CD8-positive, alpha-beta memory T cell (primary cell): ENCODE data around the gene FAM161A. TPM values are rescaled to one million over a fixed set of nuclear protein-coding genes. Genes with fewer than 3 reads are reported as not detected.

ENCODE experiments used
- polyA plus RNA-seq: library from polyadenylated mRNA; unstranded; fragments of 300-500 nt; fragmentation: Illumina TruSeq; gene quantifications from one replicate; pipeline ENCODE4 v1.2.3, GENCODE V29; 2021
- total RNA-seq, 2 experiments: library from RNA; stranded (reverse); gene quantifications; one replicate each; pipeline ENCODE4 v1.2.3, GENCODE V29; 2021

FAM161A gene
- total and polyA plus RNA-seq, 3 experiments from 2014 or later = 1.7 to 5.8 (median 5.6) TPM

Other genes with a start within 250 kb of the FAM161A start
- gene CCT4, start 34.6 kb upstream of the FAM161A start, total RNA-seq = 100 to 1,000 TPM; 331 to 361 TPM
- 134 TPM for gene CCT4, start 34.6 kb upstream of the FAM161A start, polyA plus RNA-seq
- gene COMMD1, start 51.6 kb upstream of the FAM161A start, total RNA-seq = 10 to 100 TPM; 36.4 to 41.2 TPM
- 54.6 TPM for gene COMMD1, start 51.6 kb upstream of the FAM161A start, polyA plus RNA-seq